ENCODE measurements around the gene CA9.
A peak's percentile ranks its signal among the peaks of the same experiment; 100 is the strongest.

Gene CA9

DNA sequence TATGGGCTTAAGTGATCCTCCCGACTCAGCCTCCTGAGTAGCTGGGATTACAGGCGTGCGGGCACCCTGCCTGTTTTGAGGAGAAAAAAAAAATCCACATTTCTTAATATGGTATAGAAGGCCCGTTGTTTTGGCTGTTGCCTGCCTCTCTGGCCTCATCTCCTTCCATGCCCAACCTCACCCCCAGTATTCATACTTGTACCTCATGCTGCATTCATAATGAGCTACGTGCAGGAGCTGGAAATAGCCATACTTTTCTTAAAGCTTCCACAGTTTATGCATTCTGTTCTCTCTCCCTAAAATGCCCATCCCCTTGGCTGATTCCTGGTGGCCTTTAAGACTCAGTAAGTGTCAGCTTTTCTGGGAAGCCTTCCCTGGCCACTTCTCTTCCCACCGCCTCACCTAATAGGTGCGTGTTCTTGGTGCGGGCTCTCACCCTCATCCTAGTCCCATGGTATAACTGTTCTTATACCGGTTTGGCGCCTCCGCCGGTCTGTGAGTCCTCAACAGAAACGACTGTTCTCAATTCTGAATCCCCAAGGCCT lies 18.1 kb downstream of the CA9 start:
- ATAC-seq = no peak

DNA sequence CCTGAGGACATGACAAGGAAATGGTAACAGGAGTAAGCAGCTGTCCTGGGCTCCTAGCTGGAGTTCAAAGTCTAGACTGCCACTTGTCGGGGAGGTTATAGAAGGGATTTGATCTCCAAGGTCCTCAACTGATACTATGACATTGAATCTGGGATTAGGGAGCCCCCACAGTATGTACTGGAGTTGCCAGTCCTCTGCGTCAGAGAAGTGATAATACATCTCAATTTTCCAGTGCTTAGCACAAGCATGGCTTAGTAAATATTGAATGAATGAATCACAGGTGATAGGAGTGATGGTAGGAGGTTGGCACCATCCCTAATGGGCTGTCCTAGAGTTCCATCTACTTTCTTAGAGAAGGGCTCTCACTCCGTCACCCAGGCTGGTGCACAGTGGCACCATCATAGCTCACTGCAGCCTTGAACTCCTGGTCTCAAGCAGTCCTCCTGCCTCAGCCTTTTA lies 22.2 kb downstream of the CA9 start:
- no peak for ATAC-seq

DNA sequence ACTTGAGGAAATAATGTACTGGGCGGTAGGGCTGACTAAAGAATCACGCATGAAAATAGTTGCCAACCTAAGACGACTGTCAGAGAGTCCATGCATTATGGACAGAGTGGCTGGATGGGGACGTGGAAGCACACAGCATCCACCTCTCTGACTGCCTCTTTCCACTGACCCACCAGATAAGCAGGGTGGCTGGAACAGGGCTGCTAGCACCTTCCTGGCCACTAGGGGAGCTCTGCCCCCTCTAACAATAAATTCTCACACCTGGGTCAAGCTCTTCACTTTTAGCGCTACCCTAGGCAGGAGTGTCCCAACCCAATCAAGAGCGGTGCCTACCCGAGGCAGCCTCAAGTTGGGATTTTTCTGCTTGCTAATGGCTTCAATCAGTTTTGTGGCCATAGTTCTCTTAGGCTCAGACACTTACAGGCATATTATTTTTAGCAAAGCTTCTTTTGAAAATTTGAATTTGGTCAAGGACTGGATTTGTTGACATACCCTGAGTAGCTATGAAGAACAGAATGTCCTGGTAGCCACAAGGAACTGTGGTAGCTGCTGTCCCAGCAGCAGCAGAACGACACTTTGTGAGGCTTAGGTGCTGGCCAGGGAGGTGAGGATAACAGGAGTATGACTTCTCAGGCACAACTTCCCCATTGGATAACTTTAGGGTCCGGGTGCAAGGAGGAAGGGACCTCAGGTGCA lies 22.9 kb downstream of the CA9 start:
- ATAC-seq = peak; percentile 84 to 86

DNA sequence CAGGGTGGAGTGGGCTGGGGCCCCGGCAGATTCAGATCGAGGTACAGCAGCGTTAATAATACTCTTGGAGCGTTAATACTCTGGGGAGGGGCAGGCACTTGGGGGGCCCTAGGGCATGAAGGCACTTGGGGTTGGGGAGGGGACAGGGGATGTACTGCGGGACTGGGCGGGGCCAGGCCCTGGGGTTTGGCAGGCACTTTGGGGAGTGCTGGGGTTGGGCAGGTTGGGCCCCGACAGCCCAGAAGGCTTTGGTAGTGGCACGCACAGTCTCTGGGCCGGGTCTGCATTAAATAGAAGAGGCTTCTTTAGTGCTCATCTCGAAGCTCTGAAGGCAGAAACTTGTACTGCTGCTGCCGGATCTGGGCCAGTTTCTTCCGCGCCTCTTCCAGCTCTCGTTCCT lies 23.8 kb downstream of the CA9 start:
- ATAC-seq = no peak

DNA sequence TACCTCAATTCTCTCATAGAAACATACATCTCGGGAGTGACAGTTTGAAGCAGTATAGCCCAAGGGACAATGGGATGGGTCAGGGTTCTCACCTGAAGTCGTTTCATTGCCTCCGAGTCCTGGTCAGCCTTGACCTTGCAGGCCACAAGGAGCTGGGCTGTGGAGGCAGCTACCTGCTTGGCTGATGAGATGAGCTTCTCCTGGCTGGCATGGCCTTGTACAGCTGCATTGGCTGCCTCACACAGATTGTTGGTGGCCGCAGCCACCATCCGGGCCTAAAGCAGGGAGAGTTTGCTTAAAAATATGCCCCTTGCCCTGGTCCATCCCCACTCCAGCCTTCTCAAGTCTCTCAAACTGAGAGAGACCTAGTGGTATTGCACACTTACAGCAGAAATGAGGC lies 24.5 kb downstream of the CA9 start:
- ATAC-seq = no peak

DNA sequence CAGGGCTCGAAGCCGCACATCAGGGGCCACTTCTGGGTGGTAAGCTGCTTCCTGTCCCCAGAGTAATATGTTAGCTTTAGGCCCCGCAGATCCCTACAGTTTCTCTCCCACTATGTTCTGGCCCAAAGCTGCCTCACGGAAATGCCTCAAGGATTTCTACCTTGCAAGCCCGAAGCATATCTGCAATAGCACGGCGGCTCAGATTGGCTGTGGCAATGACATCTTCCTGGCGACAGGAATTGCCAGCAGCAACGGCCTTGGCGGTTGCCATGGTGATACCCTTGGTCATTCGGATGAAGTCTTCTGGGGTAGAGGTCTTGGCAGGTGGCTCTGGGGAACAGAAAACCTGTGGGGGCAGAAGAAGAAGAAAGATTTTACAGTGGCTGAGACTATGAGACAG lies 26.3 kb downstream of the CA9 start:
- ATAC-seq = no peak

DNA sequence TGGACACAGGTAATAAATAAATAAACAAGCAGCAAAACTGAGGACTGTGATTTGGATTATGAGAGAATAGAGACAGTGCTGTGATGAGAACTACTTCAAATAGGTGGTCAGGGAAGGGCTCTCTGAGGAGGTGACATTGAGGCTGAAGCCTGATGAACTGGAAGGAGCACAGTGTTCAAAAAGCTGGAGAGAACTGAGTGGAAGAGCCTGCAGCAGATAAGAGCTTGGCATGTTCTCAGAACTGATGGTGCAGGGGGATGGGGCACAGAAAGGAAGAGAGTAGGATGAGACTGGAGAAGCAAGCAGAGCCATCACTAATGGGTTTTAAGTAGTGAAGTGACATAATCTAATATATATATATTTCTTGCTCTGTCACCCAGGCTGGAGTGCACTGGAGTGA lies 27.2 kb downstream of the CA9 start:
- ATAC-seq = no peak

DNA sequence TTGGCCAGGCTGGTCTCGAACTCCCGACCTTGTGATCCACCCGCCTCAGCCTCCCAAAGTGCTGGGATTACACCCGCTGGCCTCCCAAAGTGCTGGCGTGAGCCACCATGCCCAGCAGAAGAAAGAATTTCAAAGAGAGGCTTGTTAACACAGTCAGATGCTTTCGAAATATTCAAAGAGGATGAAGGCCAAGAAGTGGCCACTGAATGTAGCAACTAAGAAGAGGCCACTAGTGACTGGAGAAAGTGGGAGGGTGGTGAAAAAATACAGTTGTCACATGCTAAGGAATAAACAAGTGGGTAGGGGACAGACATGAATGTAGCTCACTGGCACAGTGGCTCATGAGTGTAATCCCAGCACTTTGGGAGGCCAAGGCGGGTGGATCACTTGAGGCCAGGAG lies 29.0 kb downstream of the CA9 start:
- no peak for ATAC-seq

DNA sequence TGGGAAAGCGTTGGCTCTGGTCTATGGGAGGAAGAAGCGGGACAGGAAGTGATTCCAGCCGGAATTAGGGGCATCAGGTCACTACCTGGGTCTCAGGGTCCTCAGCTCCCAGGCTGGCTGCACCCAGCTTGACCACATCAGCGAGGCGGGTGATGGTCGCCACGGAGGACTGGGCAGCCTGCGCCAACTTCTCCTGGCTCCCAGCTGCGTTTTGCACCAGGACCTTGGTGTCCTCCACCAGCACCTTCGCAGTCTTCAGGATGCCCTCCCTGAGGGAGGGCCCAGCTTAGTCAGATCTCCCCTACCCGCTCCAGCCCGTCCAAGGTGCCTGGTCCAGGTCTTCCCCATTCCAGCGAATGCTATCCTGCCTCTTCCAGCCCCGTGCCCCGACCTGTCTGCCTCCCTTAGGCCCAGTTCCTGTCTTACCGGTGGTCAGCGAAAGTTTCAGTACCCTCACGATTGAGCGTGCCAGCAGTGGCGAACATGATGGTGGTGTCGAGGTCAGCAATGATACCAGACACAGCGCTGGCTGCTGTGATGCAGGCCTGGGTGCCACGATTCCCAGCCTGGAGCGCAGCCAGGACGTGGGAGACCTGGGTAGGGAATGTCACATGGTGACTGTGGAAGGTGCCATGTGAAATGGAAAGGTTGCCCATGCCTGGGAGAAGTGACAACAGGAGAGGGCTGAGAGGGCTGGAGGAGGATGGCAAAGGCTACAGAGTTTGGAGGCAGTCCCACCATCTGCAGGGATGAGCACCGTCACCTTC lies 30.4 kb downstream of the CA9 start:
- no peak for ATAC-seq

DNA sequence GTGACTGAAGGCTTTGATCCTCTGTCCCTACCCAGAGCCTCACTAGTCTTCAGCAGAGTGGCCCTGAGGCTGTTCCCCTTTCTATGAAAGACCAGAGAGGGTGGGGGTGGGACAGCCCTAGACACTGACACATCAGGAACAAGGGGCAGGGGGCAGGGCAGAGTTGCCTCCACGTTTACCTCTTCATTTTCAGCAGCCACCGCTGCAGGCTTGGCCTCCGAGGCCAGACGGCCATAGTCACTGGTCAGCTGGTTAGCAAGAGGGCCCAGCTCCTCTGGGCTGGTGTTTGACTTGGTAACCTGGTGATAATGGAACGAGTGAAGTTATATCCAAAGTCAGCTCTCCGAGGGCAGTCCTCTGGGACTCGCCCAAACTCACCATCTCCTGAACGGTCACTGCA lies 31.6 kb downstream of the CA9 start:
- no peak for ATAC-seq

DNA sequence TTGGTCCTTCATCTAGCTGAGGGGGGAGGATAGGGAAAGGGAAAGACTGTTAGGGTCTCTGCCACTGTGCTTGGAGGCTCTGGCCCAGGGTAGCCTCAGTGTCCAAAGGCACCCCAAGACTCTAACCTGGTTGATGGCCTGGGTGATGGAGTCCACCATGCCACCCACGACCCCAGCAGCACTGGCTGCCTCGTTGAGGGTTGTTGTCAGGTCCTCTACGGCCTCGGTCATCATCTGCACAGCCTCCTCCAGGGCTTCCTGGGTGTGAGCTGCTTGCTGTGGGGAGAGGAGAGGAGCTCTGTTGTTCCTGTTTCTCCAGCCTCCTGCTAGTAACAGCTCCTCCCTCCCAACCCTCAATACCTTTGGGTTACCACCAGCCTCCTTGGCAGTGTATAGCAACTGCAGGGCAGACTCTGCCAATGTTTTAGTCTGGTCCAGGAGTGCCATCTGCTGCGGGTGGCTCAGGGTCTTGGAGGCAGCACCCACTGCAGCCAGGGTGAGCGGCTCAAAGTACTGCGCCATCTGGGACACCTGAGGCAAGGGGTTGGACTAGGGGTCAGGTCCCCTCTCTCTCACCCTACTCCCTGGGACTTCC lies 32.2 kb downstream of the CA9 start:
- ATAC-seq = no peak

DNA sequence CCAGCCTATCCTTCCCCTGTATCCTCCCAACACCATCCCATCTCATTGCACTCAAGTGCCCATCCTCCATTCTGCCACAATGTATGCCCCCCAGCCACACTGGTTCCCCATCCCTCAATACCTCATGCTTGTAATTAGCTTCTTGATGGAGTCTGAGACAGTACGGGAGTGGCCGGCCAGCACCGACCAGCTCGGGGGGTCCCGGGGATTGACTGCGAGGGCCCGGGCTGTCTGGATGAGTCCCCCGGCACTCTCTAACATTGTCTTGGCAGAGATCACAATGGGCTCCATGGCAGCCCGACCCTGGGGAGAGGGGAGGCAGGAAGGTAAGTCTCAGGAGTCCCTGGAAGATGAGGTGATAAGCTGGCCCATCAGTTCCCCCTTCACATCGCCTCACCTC lies 33.2 kb downstream of the CA9 start:
- no peak for ATAC-seq

DNA sequence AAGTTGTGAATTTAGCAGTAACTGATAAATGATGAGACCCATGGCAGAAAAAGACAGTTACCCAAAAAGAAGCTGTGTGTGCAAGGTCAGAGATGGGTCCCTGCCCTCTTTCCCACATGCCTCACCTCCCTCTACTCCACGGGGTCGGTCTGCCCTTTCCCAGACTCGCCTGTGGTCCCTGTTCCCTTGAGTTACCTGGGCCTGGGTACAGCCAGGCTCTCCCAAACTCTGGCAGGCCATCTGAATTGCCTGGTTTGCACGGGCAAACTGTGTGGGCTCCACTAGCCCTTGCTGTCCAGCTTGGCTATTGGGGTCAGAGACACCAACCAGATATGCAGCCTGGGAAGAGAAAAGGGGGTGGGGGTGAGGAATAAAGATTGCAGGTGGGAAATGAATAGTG lies 34.4 kb downstream of the CA9 start:
- no peak for ATAC-seq

DNA sequence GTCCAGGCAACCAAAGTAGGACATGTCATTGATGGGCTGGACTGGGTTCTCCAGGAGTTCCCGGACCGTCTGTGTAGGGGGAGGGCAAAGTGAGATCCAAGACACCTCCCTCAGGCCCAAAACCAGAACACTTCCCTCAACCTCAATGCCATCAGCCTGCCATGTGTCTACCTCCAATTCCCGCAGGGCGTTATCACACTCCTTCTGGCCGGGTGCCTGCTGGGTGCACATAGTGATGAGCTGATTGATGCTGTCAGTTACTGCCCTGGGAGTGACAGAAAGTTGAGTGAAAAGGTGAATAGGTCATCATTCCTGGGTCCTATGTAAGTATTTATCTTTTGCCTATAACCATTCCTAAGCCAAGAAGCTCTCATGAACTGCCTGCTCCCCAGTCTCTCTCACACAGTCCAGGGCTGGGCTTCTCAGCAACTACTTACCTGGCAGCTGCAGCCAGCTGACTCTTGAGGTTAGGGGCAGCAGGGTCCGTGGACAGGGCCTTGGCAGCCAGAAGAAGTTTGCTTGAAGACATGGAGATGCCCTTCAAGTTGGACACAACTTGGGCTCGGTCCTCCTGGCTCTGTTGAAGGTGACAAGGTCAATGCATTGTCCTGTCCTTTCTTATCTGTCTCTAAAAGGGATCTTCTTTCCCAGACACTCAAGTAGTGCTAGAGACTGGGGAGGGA lies 37.2 kb downstream of the CA9 start:
- no peak for ATAC-seq

DNA sequence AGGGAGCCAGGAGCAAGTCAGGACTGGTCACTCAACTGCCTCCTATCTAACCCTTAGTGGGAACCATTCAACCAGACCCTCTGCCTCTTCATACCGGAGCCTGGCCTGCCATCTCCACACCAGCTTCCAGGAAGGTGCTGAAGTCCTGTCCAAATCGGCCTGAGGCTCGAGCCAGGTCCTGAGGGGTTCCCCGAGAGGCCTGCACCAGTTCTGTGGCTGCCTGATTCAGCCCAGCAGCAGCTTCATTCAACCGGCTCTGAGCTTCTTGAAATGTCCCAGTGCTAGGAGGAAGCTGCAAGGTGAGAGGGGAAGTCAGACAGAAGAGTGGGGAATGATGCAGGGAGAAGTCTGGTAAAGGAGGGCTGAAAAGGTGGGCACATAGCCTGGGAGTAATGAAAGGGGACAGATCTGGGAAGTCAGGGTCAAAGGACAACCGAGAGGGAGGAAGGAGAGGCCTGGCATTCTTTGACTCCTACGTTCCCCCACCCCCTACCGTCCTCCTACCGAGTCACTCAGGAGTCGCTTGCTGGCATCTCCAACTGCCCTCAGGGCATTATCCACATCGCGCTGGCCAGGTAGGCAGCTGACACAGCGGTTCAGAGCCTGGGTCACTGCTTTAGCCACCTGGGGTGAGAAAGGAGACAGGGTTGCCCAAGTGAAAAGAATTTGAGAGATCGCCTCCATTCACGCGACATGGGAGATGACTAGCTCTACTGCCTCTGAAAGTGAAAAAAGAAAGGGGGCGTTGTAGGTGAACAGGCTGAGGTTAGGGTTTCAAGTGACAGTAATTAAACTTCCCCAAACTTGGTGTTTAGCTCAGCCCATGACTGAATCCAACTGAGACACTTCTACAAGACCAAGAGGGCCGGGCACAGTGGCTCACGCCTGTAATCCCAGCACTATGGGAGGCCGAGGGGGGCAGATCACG lies 38.0 kb downstream of the CA9 start:
- ATAC-seq = no peak

DNA sequence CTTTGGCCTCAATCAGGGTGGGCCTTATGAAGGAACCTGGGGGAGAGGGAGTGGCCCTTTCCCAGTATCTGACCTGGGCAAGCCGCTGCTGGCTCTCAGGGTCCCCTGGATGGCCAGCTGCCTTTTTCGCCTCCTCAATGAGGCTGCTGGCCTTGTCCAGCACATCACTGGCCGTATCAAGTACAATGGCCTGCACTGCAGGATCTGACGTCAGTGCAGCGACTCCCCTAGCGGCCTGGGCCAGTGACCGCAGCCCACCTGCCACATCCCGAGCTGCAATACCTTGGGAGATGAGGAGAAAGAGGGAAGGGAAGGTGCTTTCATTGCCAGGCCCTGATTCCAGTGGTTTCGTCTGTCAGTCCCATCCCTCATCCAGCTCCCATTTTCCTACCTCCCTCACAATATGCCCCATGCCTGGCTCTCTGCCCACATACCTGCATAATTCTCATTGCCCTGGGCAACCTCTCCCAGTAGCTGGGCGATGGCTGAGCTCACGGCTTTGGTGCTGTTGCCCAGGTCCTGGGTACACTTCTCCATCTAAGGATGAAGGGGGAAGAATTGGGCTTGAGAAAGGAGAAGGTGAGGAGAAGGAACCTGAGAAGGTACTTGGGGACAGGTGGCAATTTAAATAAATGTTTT lies 39.2 kb downstream of the CA9 start:
- no peak for ATAC-seq

DNA sequence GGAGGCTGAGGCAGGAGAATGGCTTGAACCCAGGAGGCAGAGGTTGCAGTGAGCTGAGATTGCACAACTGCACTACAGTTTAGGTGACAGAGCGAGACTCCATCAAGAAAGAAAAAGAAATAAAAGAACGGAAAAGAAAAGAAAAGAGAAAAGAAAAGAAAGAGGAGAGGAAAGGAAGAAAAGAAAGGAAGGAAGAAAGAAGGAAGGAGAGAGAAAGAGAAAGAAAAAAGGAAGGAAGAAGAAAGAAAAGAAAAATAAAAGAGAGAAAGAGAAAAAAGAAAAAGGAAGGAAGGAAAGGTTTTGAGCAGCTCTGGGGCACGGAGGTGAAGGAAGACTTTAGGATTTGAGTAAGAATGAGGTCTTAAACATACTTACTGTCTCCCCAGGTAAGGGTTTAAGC lies 39.9 kb downstream of the CA9 start:
- no peak for ATAC-seq

DNA sequence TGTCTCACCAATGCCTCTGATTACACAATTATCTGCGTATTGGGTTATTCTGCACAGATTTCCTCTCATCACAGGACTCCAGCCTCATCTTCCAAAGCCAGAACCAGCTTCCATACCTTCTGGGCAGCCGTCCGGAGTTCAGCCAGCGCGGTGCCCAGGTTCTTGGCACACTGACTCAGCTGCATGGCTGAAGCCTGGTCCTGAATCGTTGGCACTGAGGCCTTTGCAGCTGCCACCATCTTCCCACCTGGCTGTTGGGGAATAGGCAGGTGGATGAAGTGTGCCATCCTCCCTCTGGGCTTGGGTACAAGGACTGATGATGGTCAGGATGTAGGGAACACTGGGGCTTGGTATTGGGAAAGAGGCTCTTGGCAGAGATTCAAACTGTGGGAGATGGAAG lies 40.4 kb downstream of the CA9 start:
- no peak for ATAC-seq

DNA sequence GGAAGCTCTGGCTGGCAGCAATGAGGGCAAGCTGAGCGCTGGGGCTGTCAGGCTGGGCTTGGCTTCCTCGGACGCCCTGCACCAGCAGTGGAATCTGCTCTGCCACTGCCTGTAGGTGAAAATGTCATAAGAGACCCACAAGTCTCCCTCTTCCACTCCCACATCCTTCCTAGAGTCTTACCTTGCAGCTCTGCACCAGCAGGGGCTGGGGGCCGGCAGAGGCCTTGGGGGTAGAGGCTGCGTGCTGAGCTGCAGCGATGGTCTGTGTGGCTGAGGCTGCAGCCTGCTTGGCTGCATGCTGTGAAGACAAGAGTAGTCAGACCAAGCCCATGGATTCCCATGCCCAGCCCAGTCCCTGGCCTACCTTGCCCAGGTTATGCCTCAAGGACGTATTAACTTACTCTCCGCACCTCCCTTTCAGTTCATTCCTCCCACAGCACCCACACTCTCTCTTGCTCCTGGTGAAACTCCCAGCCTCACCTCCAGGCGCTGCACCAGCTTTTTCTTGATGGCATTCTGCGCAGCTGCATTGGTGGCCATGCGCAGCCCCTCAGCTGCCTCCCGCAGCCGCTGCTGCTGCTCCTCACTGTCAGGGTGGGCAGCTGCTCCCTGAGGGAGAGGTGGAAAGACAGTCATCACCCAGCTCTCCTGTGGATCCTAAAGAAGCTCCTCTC lies 41.0 kb downstream of the CA9 start:
- no peak for ATAC-seq

DNA sequence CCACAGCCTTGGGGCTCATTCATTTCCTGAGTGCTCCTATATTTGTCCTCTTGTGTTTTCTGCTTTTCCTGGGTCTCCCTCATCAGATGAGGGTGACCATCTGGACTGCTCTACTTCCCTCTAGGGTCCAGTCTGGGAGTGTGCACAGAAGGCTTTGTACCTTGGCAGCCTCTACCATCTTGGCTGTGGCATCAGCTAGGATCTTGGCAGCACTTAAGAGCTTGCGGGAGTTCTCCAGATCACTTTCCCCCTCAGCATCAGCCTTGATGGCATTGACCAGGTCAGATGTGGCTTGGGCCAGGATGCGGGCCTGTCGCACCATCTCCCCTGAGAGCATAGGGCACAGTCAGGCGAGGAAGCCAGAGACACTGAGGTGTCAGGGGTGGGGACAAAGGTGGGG lies 42.5 kb downstream of the CA9 start:
- ATAC-seq = no peak

Data from activated CD4-positive, CD25-positive, alpha-beta regulatory T cell treated with anti-CD3 and anti-CD28 coated beads, Interleukin-2, amount 50 U/mL, for 24 hours (primary cell).